Measurements from ENCODE around the gene IL25.

IL25 gene

GRCh38 chr14:23379366-23380196 is 7.0 kb downstream of the IL25 start:
- CTCF ChIA-PET: interaction anchor here (0.6 to 10.9 kb wide), 37 partner anchors 7 to 258 kb away, joined by 3 to 303 read pairs (median 5); partner anchors contain the start of genes BCL2L2, EFS, MYH7 and PABPN1
- POLR2A ChIA-PET: interaction anchor here (1.5 kb wide), 1 partner anchor 53 kb away, joined by 9 read pairs; no protein-coding TSS in a partner anchor
- DNase-seq (ENCODE audit: low read depth, low spot score): no peak
- H3K4me3 ChIP-seq (ENCODE audit: low read depth, low read length): no peak overlapping the region
- TF ChIP-seq, protein P1, sequence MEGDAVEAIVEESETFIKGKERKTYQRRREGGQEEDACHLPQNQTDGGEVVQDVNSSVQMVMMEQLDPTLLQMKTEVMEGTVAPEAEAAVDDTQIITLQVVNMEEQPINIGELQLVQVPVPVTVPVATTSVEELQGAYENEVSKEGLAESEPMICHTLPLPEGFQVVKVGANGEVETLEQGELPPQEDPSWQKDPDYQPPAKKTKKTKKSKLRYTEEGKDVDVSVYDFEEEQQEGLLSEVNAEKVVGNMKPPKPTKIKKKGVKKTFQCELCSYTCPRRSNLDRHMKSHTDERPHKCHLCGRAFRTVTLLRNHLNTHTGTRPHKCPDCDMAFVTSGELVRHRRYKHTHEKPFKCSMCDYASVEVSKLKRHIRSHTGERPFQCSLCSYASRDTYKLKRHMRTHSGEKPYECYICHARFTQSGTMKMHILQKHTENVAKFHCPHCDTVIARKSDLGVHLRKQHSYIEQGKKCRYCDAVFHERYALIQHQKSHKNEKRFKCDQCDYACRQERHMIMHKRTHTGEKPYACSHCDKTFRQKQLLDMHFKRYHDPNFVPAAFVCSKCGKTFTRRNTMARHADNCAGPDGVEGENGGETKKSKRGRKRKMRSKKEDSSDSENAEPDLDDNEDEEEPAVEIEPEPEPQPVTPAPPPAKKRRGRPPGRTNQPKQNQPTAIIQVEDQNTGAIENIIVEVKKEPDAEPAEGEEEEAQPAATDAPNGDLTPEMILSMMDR (IDR thresholded peaks at IDR 0.05; ENCODE audit: insufficient read depth, low read length, missing control alignments): peak; percentile 98

DNA sequence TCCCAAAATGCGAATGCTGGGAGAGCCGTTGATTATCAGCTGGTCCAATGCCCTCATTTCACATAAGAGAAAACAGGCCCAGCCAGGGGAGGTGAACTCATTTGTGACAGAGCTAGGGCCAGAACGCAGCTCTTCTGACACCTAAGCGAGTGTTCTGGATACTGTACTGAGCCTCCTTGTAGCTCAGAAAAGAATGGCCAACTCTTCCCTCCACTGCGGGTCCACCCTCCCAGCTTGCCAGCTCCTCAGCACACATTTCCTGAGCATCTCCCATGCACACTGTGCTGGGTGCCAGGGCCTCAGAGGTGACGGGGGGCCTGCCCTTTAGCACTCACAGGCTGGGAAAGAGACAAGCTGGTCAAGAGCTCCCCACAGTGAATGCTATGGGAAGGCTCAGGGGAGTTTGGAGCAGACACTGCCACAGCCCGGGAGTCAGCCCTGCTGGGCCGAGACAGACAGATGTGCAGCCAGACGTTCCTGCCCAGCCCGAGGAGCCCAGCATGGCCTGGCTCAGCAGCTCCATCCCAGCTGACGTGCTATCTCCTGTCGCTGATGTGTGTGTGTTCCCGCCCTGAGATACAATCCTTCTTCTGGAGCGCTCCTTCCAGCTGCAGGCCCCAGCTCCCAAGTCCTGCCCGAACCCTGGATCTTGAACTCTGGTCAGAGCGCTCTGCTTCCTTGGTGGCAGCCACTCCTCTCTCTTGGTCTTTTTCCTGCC is 7.7 kb downstream of the IL25 start:
- CTCF ChIA-PET: interaction anchor here (0.9 to 10.9 kb wide), 34 partner anchors 8 to 259 kb away, joined by 3 to 303 read pairs (median 6); partner anchors contain the start of genes BCL2L2, EFS, MYH7 and PABPN1
- no peak overlapping the region for H3K4me3 ChIP-seq (ENCODE audit: low read depth, low read length)
- POLR2A ChIA-PET: interaction anchor here (1.5 kb wide), 1 partner anchor 53 kb away, joined by 9 read pairs; no protein-coding TSS in a partner anchor
- TF ChIP-seq, protein P1 (IDR thresholded peaks at IDR 0.05; ENCODE audit: insufficient read depth, low read length, missing control alignments): no peak
- DNase-seq (ENCODE audit: low read depth, low spot score): no peak

DNA sequence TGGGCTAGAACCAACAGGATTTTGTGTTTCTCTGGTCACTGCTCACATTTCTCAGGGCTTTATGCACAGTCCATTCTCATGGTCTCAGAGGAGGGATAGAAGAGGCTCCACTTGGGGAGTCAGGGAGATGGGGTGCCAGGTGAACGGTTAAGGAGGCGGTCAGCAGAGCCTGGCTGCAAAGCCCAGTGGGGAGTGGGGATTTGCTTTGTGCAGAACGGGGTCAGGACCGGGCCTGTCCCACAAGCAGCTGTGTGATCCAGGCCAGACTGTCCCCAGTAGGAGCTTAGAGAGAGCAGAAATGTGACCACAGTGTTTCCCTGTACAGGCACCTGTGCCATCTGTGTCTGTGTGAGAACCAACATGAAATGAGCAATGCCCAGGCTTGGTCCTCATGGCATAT is 8.4 kb downstream of the IL25 start:
- ChIA-PET POLR2A (no interaction called here), CTCF (interaction anchor here (1.2 to 10.9 kb wide), 19 partner anchors 8 to 121 kb away, joined by 3 to 303 read pairs (median 9); partner anchors contain the start of genes EFS, MYH7, PABPN1 and SLC22A17)
- no peak for DNase-seq (ENCODE audit: low read depth, low spot score)
- TF ChIP-seq, protein P1 (IDR thresholded peaks at IDR 0.05; ENCODE audit: insufficient read depth, low read length, missing control alignments): no peak
- H3K4me3 ChIP-seq (ENCODE audit: low read depth, low read length): no peak overlapping the region

DNA sequence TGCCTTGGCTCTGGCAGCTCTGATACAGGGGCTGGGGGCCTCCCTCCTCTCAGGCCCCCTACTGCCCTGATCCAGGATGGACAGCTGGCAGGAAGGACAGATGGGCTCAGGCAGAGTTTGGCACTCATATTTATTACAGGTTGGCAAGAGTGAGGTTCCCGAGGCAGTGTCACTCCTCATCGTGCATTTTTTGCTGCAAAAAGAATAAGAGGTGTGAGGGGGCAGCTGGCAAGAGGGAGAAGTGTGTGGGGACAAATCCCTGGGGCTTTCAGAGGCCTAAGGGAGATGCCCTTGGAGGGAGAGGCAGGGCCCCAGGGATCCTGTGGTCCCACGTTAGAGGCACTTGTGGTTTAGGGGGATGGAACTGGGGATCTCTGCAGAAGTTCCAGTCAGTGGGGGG is 9.3 kb downstream of the IL25 start:
- CTCF ChIA-PET: interaction anchor here (0.6 to 10.9 kb wide), 8 partner anchors 9 to 117 kb away, joined by 3 to 303 read pairs (median 20); partner anchors contain the start of genes EFS, PABPN1 and SLC22A17
- H3K4me3 ChIP-seq (ENCODE audit: low read depth, low read length): no peak overlapping the region
- TF ChIP-seq, protein P1 (IDR thresholded peaks at IDR 0.05; ENCODE audit: insufficient read depth, low read length, missing control alignments): no peak
- POLR2A ChIA-PET: interaction anchor here (0.8 kb wide), 1 partner anchor 15 kb away, joined by 3 read pairs; no protein-coding TSS in a partner anchor
- no peak for DNase-seq (ENCODE audit: low read depth, low spot score)

DNA sequence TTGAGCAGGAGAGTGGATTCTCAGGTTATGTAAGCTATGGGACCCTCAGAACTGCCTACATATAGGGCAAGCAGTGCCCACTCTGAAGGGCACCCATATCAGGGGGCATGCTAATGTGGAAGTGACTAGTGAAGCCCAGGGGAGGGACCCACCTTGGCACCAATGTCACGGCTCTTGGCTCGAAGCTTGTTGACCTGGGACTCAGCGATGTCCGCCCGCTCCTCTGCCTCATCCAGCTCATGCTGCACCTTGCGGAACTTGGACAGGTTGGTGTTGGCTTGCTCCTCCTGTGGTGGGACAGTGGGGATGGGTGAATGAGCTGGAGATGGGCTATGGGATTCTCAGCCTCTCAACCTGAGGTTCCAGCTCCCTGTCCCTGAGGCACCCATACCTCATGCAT is 9.7 kb downstream of the IL25 start:
- TF ChIP-seq, protein P1 (IDR thresholded peaks at IDR 0.05; ENCODE audit: insufficient read depth, low read length, missing control alignments): no peak
- no peak for DNase-seq (ENCODE audit: low read depth, low spot score)
- H3K4me3 ChIP-seq (ENCODE audit: low read depth, low read length): no peak overlapping the region
- POLR2A ChIA-PET: interaction anchor here (0.8 kb wide), 1 partner anchor 16 kb away, joined by 3 read pairs; no protein-coding TSS in a partner anchor
- CTCF ChIA-PET: interaction anchor here (0.6 to 10.9 kb wide), 7 partner anchors 9 to 117 kb away, joined by 3 to 303 read pairs (median 7); partner anchors contain the start of genes EFS, PABPN1 and SLC22A17

Measured in AG04449 (cell line).